Activated CD8-positive, alpha-beta T cell treated with anti-CD3 and anti-CD28 coated beads for 36 hours (primary cell): ENCODE data around the gene ADCK2. TPM values are rescaled to one million over a fixed set of nuclear protein-coding genes. Genes with fewer than 3 reads are reported as not detected.
"Not testable (repeated sequence)": the region's sequence is repeated elsewhere in the genome, so short reads cannot be mapped to it uniquely, and the experiment has no call there.

ENCODE experiments used
- ATAC-seq: fragments of 200-7000 bp; cut with Tn5 transposase; one replicate; pipeline ENCODE4 v1.10.0; 2021; ENCODE audit warnings: mild to moderate bottlenecking, moderate library complexity
- CTCF ChIA-PET: fragments of 350-600 bp; sonication (Branson Sonifier 250); formaldehyde crosslinking; loops from one replicate; lab custom pipeline; 2021; ENCODE audit warnings: antibody characterized with exemption; lab: Charles Lee
- POLR2A ChIA-PET: fragments of 350-600 bp; sonication (Branson Sonifier 250); formaldehyde crosslinking; loops from one replicate; lab custom pipeline; 2021; ENCODE audit warnings: antibody characterized with exemption; lab: Charles Lee
- DNase-seq: peaks from one replicate; pipeline ENCODE4 v3.0.0-alpha.2; 2020
- H3K27ac Mint-ChIP-seq: one replicate; pipeline ENCODE4 v1.8.0; 2021; ENCODE audit warnings: mild to moderate bottlenecking, mixed read lengths
- H3K27me3 Mint-ChIP-seq: one replicate; pipeline ENCODE4 v1.8.0; 2021; ENCODE audit warnings: mixed read lengths
- H3K36me3 Mint-ChIP-seq: one replicate; pipeline ENCODE4 v1.8.0; 2021; ENCODE audit warnings: low read depth, mixed read lengths
- H3K4me1 Mint-ChIP-seq: one replicate; pipeline ENCODE4 v1.8.0; 2021; ENCODE audit warnings: low read depth, mixed read lengths
- H3K4me3 Mint-ChIP-seq: one replicate; pipeline ENCODE4 v1.8.0; 2021; ENCODE audit warnings: mild to moderate bottlenecking, moderate library complexity, mixed read lengths
- H3K9me3 Mint-ChIP-seq: one replicate; pipeline ENCODE4 v1.8.0; 2021; ENCODE audit warnings: mixed read lengths
- intact Hi-C: fragments of 100-400 bp; cut with micrococcal nuclease; formaldehyde crosslinking; loops from one replicate; pipeline ENCODE4 v1.10.0; 2022
- total RNA-seq, 2 experiments: library from RNA; stranded (reverse); gene quantifications; one replicate each; pipeline ENCODE4 v1.2.3, GENCODE V29; 2021
- TF ChIP-seq, protein P1 (sequence below): fragments of 200-600 bp; IDR thresholded peaks from one replicate; pipeline ENCODE4 v1.8.0; 2022; ENCODE audit warnings: antibody characterized with exemption, mild to moderate bottlenecking

Gene ADCK2
- total RNA-seq, 2 experiments from 2014 or later: 20.0 to 21.5 TPM

- no peak for ATAC-seq
- no peak for DNase-seq
- no peaks in the 10 kb centered on the region for H3K9me3 Mint-ChIP-seq
- peaks cover 30% of the 10 kb centered on the region for H3K36me3 Mint-ChIP-seq
- no peaks in the 10 kb centered on the region for H3K27me3 Mint-ChIP-seq
- H3K4me1 Mint-ChIP-seq: peaks cover 11% of the 10 kb centered on the region
- no peak overlapping the region for H3K27ac Mint-ChIP-seq
- ChIA-PET POLR2A (no interaction called here), CTCF (no interaction called here)
- TF ChIP-seq, protein P1, sequence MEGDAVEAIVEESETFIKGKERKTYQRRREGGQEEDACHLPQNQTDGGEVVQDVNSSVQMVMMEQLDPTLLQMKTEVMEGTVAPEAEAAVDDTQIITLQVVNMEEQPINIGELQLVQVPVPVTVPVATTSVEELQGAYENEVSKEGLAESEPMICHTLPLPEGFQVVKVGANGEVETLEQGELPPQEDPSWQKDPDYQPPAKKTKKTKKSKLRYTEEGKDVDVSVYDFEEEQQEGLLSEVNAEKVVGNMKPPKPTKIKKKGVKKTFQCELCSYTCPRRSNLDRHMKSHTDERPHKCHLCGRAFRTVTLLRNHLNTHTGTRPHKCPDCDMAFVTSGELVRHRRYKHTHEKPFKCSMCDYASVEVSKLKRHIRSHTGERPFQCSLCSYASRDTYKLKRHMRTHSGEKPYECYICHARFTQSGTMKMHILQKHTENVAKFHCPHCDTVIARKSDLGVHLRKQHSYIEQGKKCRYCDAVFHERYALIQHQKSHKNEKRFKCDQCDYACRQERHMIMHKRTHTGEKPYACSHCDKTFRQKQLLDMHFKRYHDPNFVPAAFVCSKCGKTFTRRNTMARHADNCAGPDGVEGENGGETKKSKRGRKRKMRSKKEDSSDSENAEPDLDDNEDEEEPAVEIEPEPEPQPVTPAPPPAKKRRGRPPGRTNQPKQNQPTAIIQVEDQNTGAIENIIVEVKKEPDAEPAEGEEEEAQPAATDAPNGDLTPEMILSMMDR: no peak
- intact Hi-C loops: no loop called here
- no peak overlapping the region for H3K4me3 Mint-ChIP-seq
Measured at GRCh38 chr7:140704205-140704604, 31.5 kb downstream of the ADCK2 start.

DNA sequence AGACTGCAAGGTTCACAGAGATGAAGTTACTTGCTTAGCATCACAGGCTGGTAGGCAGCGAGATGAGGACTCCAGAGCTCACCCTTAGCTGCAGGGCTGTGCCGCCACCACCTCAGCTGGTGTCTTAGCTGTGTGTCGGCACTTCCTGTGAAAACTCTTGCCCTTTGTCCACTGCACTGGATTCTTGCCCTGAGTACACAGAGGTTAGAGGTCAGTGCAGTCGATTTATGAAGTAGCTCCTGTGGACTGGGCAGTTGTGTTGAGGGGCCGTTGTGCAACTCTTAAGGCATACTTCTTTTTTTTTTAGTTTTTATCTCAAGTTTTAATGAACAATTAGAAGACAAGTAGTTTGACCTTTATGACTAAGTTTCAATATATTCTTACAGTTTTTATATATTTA, 34.4 kb downstream of the ADCK2 start:
- H3K4me1 Mint-ChIP-seq: peaks cover 4% of the 10 kb centered on the region
- no peaks in the 10 kb centered on the region for H3K9me3 Mint-ChIP-seq
- TF ChIP-seq, protein P1: no peak
- H3K4me3 Mint-ChIP-seq: no peak overlapping the region
- ATAC-seq (no peak), DNase-seq (no peak)
- peaks cover 24% of the 10 kb centered on the region for H3K36me3 Mint-ChIP-seq
- ChIA-PET POLR2A (no interaction called here), CTCF (no interaction called here)
- no peak overlapping the region for H3K27ac Mint-ChIP-seq
- H3K27me3 Mint-ChIP-seq: no peaks in the 10 kb centered on the region
- intact Hi-C loops: no loop called here

DNA sequence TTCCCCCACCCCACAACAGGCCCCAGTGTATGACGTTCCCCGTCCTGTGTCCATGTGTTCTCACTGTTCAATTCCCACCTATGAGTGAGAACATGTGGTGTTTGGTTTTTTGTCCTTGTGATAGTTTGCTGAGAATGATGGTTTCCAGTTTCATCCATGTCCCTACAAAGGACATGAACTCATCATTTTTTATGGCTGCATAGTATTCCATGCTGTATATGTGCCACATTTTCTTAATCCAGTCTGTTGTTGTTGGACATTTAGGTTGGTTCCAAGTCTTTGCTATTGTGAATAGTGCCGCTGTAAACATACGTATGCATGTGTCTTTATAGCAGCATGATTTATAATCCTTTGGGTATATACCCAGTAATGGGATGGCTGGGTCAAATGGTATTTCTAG, 36.0 kb downstream of the ADCK2 start:
- CTCF ChIA-PET: not testable (repeated sequence)

DNA sequence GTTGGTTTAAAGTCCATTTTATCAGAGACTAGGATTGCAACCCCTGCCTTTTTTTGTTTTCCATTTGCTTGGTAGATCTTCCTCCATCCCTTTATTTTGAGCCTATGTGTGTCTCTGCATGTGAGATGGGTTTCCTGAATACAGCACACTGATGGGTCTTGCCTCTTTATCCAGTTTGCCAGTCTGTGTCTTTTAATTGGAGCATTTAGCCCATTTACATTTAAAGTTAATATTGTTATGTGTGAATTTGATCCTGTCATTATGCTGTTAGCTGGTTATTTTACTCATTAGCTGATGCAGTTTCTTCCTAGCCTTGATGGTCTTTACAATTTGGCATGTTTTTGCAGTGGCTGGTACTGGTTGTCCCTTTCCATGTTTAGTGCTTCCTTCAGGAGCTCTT, 39.6 kb downstream of the ADCK2 start:
- peaks cover 11% of the 10 kb centered on the region for H3K36me3 Mint-ChIP-seq
- H3K4me3 Mint-ChIP-seq, CTCF ChIA-PET, H3K27me3 Mint-ChIP-seq, H3K4me1 Mint-ChIP-seq, intact Hi-C loops, H3K9me3 Mint-ChIP-seq, DNase-seq, H3K27ac Mint-ChIP-seq, POLR2A ChIA-PET, ATAC-seq: not testable (repeated sequence)

More for the DNA sequence above, 36.0 kb downstream of the ADCK2 start:
- H3K27ac Mint-ChIP-seq, ATAC-seq, H3K27me3 Mint-ChIP-seq, H3K4me1 Mint-ChIP-seq, DNase-seq, POLR2A ChIA-PET, H3K4me3 Mint-ChIP-seq, intact Hi-C loops, H3K9me3 Mint-ChIP-seq: not testable (repeated sequence)
- H3K36me3 Mint-ChIP-seq: peaks cover 22% of the 10 kb centered on the region

- ChIA-PET POLR2A (interaction anchor here (0.6 kb wide), 2 partner anchors 104 to 205 kb away, joined by 3 to 4 read pairs; no protein-coding TSS in a partner anchor), CTCF (interaction anchor here (0.9 kb wide), 1 partner anchor 9 kb away, joined by 3 read pairs; no protein-coding TSS in a partner anchor)
- intact Hi-C loops: no loop called here
- Mint-ChIP-seq H3K4me3 (no peak overlapping the region), H3K9me3 (no peaks in the 10 kb centered on the region), H3K36me3 (peaks cover 7% of the 10 kb centered on the region), H3K4me1 (peaks cover 5% of the 10 kb centered on the region), H3K27me3 (no peaks in the 10 kb centered on the region), H3K27ac (no peak overlapping the region)
- DNase-seq (no peak), ATAC-seq (no peak)
- TF ChIP-seq, protein P1: no peak
Measured at GRCh38 chr7:140714331-140715040, 41.7 kb downstream of the ADCK2 start.

GRCh38 chr7:140719721-140720120, 47.0 kb downstream of the ADCK2 start:
- Mint-ChIP-seq H3K27ac (no peak overlapping the region), H3K27me3 (no peaks in the 10 kb centered on the region), H3K9me3 (no peaks in the 10 kb centered on the region), H3K4me1 (peaks cover 32% of the 10 kb centered on the region), H3K36me3 (no peaks in the 10 kb centered on the region), H3K4me3 (no peak overlapping the region)
- CTCF ChIA-PET: interaction anchor here (0.7 to 1.2 kb wide), 3 partner anchors 18 to 935 kb away, joined by 3 read pairs; no protein-coding TSS in a partner anchor
- DNase-seq (no peak), ATAC-seq (no peak)
- intact Hi-C loops: no loop called here
- TF ChIP-seq, protein P1: no peak
- POLR2A ChIA-PET: no interaction called here
